Measurements from ENCODE around the gene FAM240B. TPM values are rescaled to one million over a fixed set of nuclear protein-coding genes. Genes with fewer than 3 reads are reported as not detected.

Gene FAM240B
- total and polyA plus RNA-seq, 2 of the 13 experiments (the other 11 are each of a cell fraction or from before 2014, with no cell fraction given): not detected

- DNase-seq (ENCODE audit: low spot score) (peak; percentile 13), ATAC-seq (peak; percentile 88), FAIRE-seq (no peak)
- Histone ChIP-seq H3K27me3 (ENCODE audit: control insufficient read depth in 1 of 2, insufficient read depth in 2 of 2, low read length in 2 of 2) (no peaks in the 10 kb centered on the region), H3K27ac (ENCODE audit: extremely low read length, insufficient read depth, low read length) (no peak overlapping the region), H3K9me3 (ENCODE audit: low read length) (no peaks in the 10 kb centered on the region), H3K4me2 (ENCODE audit: low read depth, low read length) (no peak overlapping the region), H2AFZ (ENCODE audit: low read length) (peak overlapping the region; percentile 1), H3K79me2 (ENCODE audit: insufficient read depth, low read length) (no peaks in the 10 kb centered on the region), H4K20me1 (ENCODE audit: insufficient read depth, low read length) (no peaks in the 10 kb centered on the region), H3K4me1 (ENCODE audit: insufficient read depth, low read length) (no peaks in the 10 kb centered on the region), H3K9ac (ENCODE audit: insufficient read depth, low read depth, low read length) (no peak overlapping the region), H3K4me3 (replicated peaks in 1 of 3; ENCODE audit: insufficient read depth in 1 of 3, low read depth in 2 of 3, low read length in 3 of 3) (no peak overlapping the region), H3K36me3 (replicated peaks in 1 of 2; ENCODE audit: control insufficient read depth in 1 of 2, insufficient read depth in 2 of 2, low read length in 2 of 2) (no peaks in the 10 kb centered on the region)
- CTCF ChIA-PET (ENCODE audit: low intra/inter-chr PET ratio, low total read pairs): no interaction called here
- intact Hi-C loops (cut with micrococcal nuclease; ENCODE audit: unreplicated experiment): no loop called here
- in situ Hi-C loops (cut with HindIII; ENCODE audit: extremely low pct_ligation_motif_present, low pct_unique_long_range_greater_than_20kb): no loop called here
- no TSS peak for BruUV-seq (replicated peaks)
- WGBS (ENCODE audit: low lambda C conversion rate): 15% methylated on average over 8 of the region's 10 CpGs
- POLR2A ChIA-PET: no interaction called here
- no peak for TF ChIP-seq ZBTB42 (CRISPR knock-in tag; IDR thresholded peaks at IDR 0.05)
- TF ChIP-seq SALL1 (CRISPR knock-in tag; IDR thresholded peaks at IDR 0.05): no peak
- TF ChIP-seq ZNF431 (CRISPR knock-in tag; IDR thresholded peaks at IDR 0.05; ENCODE audit: borderline replicate concordance, low read depth): no peak
- TF ChIP-seq ZMYM3 (CRISPR knock-in tag; IDR thresholded peaks at IDR 0.05): no peak
- peak; percentile 85 for TF ChIP-seq STAG1 (CRISPR knock-in tag; IDR thresholded peaks at IDR 0.05)
- no peak for TF ChIP-seq ZNF543 (CRISPR knock-in tag; IDR thresholded peaks at IDR 0.05)
- peak; percentile 55 for TF ChIP-seq RAD21 (CRISPR knock-in tag; IDR thresholded peaks at IDR 0.05)
- no peak for TF ChIP-seq ZNF446 (CRISPR knock-in tag; IDR thresholded peaks at IDR 0.05)
- no peak for TF ChIP-seq SRSF1 (optimal IDR thresholded peaks at IDR 0.05; ENCODE audit: low read depth, low read length)
- no peak for TF ChIP-seq DZIP1 (CRISPR knock-in tag; IDR thresholded peaks at IDR 0.05)
- TF ChIP-seq ZNF430 (CRISPR knock-in tag; IDR thresholded peaks at IDR 0.05): no peak
- no peak for TF ChIP-seq ADNP (CRISPR knock-in tag; IDR thresholded peaks at IDR 0.05)
- TF ChIP-seq FOXP1 (IDR thresholded peaks at IDR 0.05): no peak
- no peak for TF ChIP-seq FOXP1 (CRISPR knock-in tag; IDR thresholded peaks at IDR 0.05)
- TF ChIP-seq NAIF1 (CRISPR knock-in tag; IDR thresholded peaks at IDR 0.05; ENCODE audit: borderline replicate concordance): no peak
- no peak for TF ChIP-seq ZNF224 (CRISPR knock-in tag; IDR thresholded peaks at IDR 0.05)
- no peak for TF ChIP-seq ZHX1 (CRISPR knock-in tag; IDR thresholded peaks at IDR 0.05; ENCODE audit: low read depth)
- no peak for TF ChIP-seq ZBTB7A (CRISPR knock-in tag; IDR thresholded peaks at IDR 0.05)
- no peak for TF ChIP-seq SCMH1 (CRISPR knock-in tag; IDR thresholded peaks at IDR 0.05; ENCODE audit: borderline replicate concordance)
- peak; percentile 54; the same call in 1 of the 2 replicates for TF ChIP-seq SMC3 (IDR thresholded peaks at IDR 0.05; ENCODE audit: low read length)
- peak; percentile 74 for TF ChIP-seq CTCF (CRISPR knock-in tag; IDR thresholded peaks at IDR 0.05)
These were observed 7.6 kb upstream of the FAM240B start for GRCh38 chr9:38727497-38728001.
